HCT116 (cell line): ENCODE results near the gene RPL41. TPM values are rescaled to one million over a fixed set of nuclear protein-coding genes. Genes with fewer than 3 reads are reported as not detected.
A peak's percentile ranks its signal among the peaks of the same experiment; 100 is the strongest.

Experiments
- ATAC-seq: fragments of 200-7000 bp; cut with Tn5 transposase; 2 replicates; pipeline ENCODE4 v1.9.1; 2020; ENCODE audit warnings: mild to moderate bottlenecking, moderate library complexity
- BruUV-seq: library from RNA; stranded (reverse); fragments of 400-500 nt; replicated peaks from 2 replicates; lab custom pipeline; 2021; lab: Mats Ljungman, UMichigan
- CTCF ChIA-PET: fragments of 300-600 bp; sonication (Branson Sonifier 250); formaldehyde crosslinking; loops from one replicate; lab custom pipeline; 2021; ENCODE audit warnings: antibody characterized with exemption; lab: Charles Lee
- POLR2A ChIA-PET: fragments of 300-600, 350-600 bp; sonication (Branson Sonifier 250); formaldehyde crosslinking; loops from one replicate; lab custom pipeline; 2021; ENCODE audit warnings: antibody characterized with exemption; lab: Charles Lee
- RAD21 ChIA-PET, 2 experiments: fragments of 300-600 bp; sonication (Branson Sonifier 250); formaldehyde crosslinking; loops; one replicate each; lab custom pipeline; 2023; ENCODE audit warnings: low total read pairs in 2 of 2; ENCODE audit not compliant: uncharacterized antibody in 2 of 2, unreplicated experiment in 2 of 2, low non-redundant PET in 1 of 2; lab: Charles Lee
- DNase-seq: peaks from one replicate; pipeline ENCODE4 v3.0.0-alpha.2; 2010; ENCODE audit warnings: low read depth, low spot score
- H2AFZ ChIP-seq: fragments of 200-600 bp; shearing (Covaris generic), sonication (generic); 2 replicates; pipeline ENCODE4 v1.6.1; 2017; ENCODE audit warnings: low read depth, mixed run types, mixed read lengths, antibody characterized with exemption, low read length; ENCODE audit not compliant: poor library complexity, severe bottlenecking
- H3K27ac ChIP-seq: 2 replicates; pipeline ENCODE4 v1.5.1; 2012; ENCODE audit warnings: low read depth, low read length
- H3K27me3 ChIP-seq: fragments of 200-600 bp; sonication (generic); 2 replicates; pipeline ENCODE4 v1.6.1; 2016; ENCODE audit warnings: mixed run types, low read length, mixed read lengths; ENCODE audit not compliant: insufficient read depth
- H3K36me3 ChIP-seq, 2 experiments: fragments of 200-500 bp in 1 of 2; fragments of 200-600 bp in 1 of 2; sonication (Bioruptor generic) in 1 of 2; sonication (generic) in 1 of 2; 2 replicates each; pipeline versions ENCODE4 v1.5.1 to v1.6.1; 2014 to 2016; ENCODE audit warnings: low read length in 2 of 2, inconsistent platforms in 1 of 2, mixed read lengths in 1 of 2, mixed run types in 1 of 2; ENCODE audit not compliant: insufficient read depth in 2 of 2, control insufficient read depth in 1 of 2
- H3K4me1 ChIP-seq, 2 experiments: fragments of 200-600 bp in 1 of 2; sonication (generic) in 1 of 2; 2 replicates each; pipeline versions ENCODE4 v1.5.1 to v1.6.1; 2012 to 2017; ENCODE audit warnings: low read length in 2 of 2, inconsistent platforms in 1 of 2, mild to moderate bottlenecking in 1 of 2, mixed read lengths in 1 of 2, mixed run types in 1 of 2, moderate library complexity in 1 of 2; ENCODE audit not compliant: insufficient read depth in 2 of 2, control insufficient read depth in 1 of 2
- H3K4me2 ChIP-seq: fragments of 200-600 bp; sonication (generic); 2 replicates; pipeline ENCODE4 v1.6.1; 2017; ENCODE audit warnings: mixed run types, low read length, mixed read lengths
- H3K4me3 ChIP-seq, 2 experiments: fragments of 200-600 bp in 1 of 2; sonication (generic) in 1 of 2; replicated peaks in 1 of 2; 2 replicates each; pipeline ENCODE4 v1.5.1; 2011 to 2016; ENCODE audit warnings: low read length in 2 of 2, control low read depth in 1 of 2, low read depth in 1 of 2, mild to moderate bottlenecking in 1 of 2, mixed read lengths in 1 of 2, mixed run types in 1 of 2
- H3K79me2 ChIP-seq: fragments of 200-600 bp; sonication (generic); 2 replicates; pipeline ENCODE4 v1.6.1; 2017; ENCODE audit warnings: mild to moderate bottlenecking, mixed run types, low read length, moderate library complexity, mixed read lengths; ENCODE audit not compliant: insufficient read depth
- H3K9ac ChIP-seq: fragments of 200-600 bp; sonication (generic); 2 replicates; pipeline ENCODE4 v1.6.1; 2016; ENCODE audit warnings: low read length, mixed read lengths
- H3K9me2 ChIP-seq: fragments of 200-600 bp; sonication (generic), shearing (Covaris generic); 2 replicates; pipeline ENCODE4 v1.6.1; 2017; ENCODE audit warnings: mixed run types, mild to moderate bottlenecking, moderate library complexity; ENCODE audit not compliant: insufficient read depth
- H3K9me3 ChIP-seq, 2 experiments: fragments of 200-500 bp in 1 of 2; fragments of 200-600 bp in 1 of 2; sonication (Bioruptor generic) in 1 of 2; sonication (generic) in 1 of 2; 2 replicates each; pipeline ENCODE4 v1.6.1; 2014 to 2017; ENCODE audit warnings: low read length in 2 of 2, mixed read lengths in 2 of 2, inconsistent platforms in 1 of 2, low read depth in 1 of 2, mild to moderate bottlenecking in 1 of 2, mixed run types in 1 of 2, moderate library complexity in 1 of 2; ENCODE audit not compliant: control insufficient read depth in 1 of 2, insufficient read depth in 1 of 2
- H4K20me1 ChIP-seq: fragments of 200-600 bp; sonication (generic), shearing (Covaris generic); 2 replicates; pipeline ENCODE4 v1.6.1; 2017; ENCODE audit warnings: mixed run types, mild to moderate bottlenecking, moderate library complexity; ENCODE audit not compliant: insufficient read depth
- CBX3 ChIP-seq: IDR thresholded peaks from 2 replicates; pipeline ENCODE4 v1.6.1; 2012; ENCODE audit warnings: low read depth
- CEBPB ChIP-seq: IDR thresholded peaks from 2 replicates; pipeline ENCODE4 v1.6.1; 2012; ENCODE audit warnings: low read depth
- EGR1 ChIP-seq: IDR thresholded peaks from 2 replicates; pipeline ENCODE4 v1.6.1; 2012; ENCODE audit warnings: low read depth
- FOSL1 ChIP-seq: IDR thresholded peaks from 2 replicates; pipeline ENCODE4 v1.6.1; 2012; ENCODE audit warnings: low read depth
- MAX ChIP-seq: IDR thresholded peaks from 2 replicates; pipeline ENCODE4 v1.6.1; 2012
- RAD21 ChIP-seq: IDR thresholded peaks from 2 replicates; pipeline ENCODE4 v1.6.1; 2012; ENCODE audit warnings: low read depth, mild to moderate bottlenecking
- REST ChIP-seq: IDR thresholded peaks from 2 replicates; pipeline ENCODE4 v1.6.1; 2012; ENCODE audit warnings: low read depth
- SIN3A ChIP-seq: IDR thresholded peaks from 2 replicates; pipeline ENCODE4 v1.6.1; 2012; ENCODE audit warnings: low read depth
- YY1 ChIP-seq: IDR thresholded peaks from 2 replicates; pipeline ENCODE4 v1.6.1; 2011; ENCODE audit warnings: low read length, low read depth, moderate library complexity, mild to moderate bottlenecking; ENCODE audit not compliant: insufficient replicate concordance; ENCODE audit errors: extremely low read depth
- ZFX ChIP-seq: fragments of 450-650 bp; IDR thresholded peaks from 2 replicates; pipeline ENCODE4 v1.6.1; 2017
- ZNF274 ChIP-seq: fragments of 200-500 bp; sonication (Bioruptor generic); IDR thresholded peaks from 2 replicates; pipeline ENCODE4 v1.6.1; 2014; ENCODE audit warnings: mild to moderate bottlenecking, low read depth, low read length, inconsistent platforms
- intact Hi-C: fragments of 100-400 bp; cut with micrococcal nuclease; formaldehyde crosslinking; loops from 2 replicates; pipeline ENCODE4 v1.10.0; 2022
- total RNA-seq: library from RNA; stranded (reverse); gene quantifications from one replicate; pipeline ENCODE4 v1.2.1, GENCODE V29; 2021; ENCODE audit not compliant: unreplicated experiment
- TF ChIP-seq, protein P1 (sequence below), 3 experiments: fragments of 200-600 bp in 1 of 3; sonication (generic) in 1 of 3; IDR thresholded peaks in 2 of 3; conservative IDR thresholded peaks in 1 of 3; 2 replicates each; pipeline ENCODE4 v1.5.1; 2012 to 2017; ENCODE audit warnings: low read depth in 2 of 3, low read length in 2 of 3, antibody characterized with exemption in 1 of 3, borderline replicate concordance in 1 of 3, control low read depth in 1 of 3, mild to moderate bottlenecking in 1 of 3, mixed read lengths in 1 of 3, mixed run types in 1 of 3, moderate library complexity in 1 of 3; ENCODE audit not compliant: insufficient read depth in 1 of 3

RPL41 gene
- total RNA-seq, 1 experiment from 2014 or later: 4,327 TPM

DNA sequence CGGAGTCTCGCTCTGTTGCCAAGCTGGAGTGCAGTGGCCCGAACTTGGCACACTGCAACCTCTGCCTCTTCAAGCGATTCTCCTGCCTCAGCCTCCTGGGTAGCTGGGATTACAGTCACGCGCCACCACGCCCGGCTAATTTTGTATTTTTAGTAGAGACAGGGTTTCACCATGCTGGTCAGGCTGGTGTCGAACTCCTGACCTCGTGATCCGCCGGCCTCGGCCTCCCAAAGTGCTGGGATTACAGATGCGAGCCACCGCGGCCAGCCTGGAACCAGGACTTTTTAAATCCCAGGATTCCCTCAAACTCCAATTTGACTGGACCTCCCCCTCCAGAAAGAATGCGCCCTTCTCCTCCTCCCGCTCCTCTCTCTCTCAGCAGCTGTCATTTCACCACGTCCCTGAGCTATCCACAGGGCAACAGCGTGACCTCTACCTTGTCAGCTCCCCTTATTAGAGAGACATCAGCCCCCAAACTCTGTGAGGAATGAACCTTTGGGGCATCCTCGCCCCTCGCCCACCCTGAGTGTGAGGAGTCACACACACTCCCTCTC is 13.6 kb downstream of the RPL41 start:
- DNase-seq (no peak), ATAC-seq (no peak)
- Histone ChIP-seq H3K9ac (0 out of 2 replicates have a peak overlapping the region, but pooled peaks have one; percentile 12), H3K27ac (peak overlapping the region; percentile 76), H3K4me2 (peak overlapping the region; percentile 89), H3K27me3 (no peaks in the 10 kb centered on the region), H3K79me2 (peaks cover 29% of the 10 kb centered on the region), H3K9me3 (no peaks in the 10 kb centered on the region), H3K9me2 (no peaks in the 10 kb centered on the region), H3K4me1 (peaks cover 16 to 33% of the 10 kb centered on the region in 2 experiments), H3K4me3 (peak overlapping the region; percentile 90 to 91; a peak in 3 of 4 replicates), H4K20me1 (no peaks in the 10 kb centered on the region), H2AFZ (no peak overlapping the region), H3K36me3 (peaks cover 29 to 41% of the 10 kb centered on the region in 2 experiments)
- POLR2A ChIA-PET: no interaction called here
- RAD21 ChIA-PET: no interaction called here
- BruUV-seq: no TSS peak
- intact Hi-C loops: loop anchor here (2.0 kb wide), 1 partner anchor 23 kb away; the partner anchor contains the start of gene MYL6B
- CTCF ChIA-PET: no interaction called here
- TF ChIP-seq YY1: no peak
- TF ChIP-seq EGR1: no peak
- TF ChIP-seq RAD21: no peak
- no peak for TF ChIP-seq ZFX

- ChIA-PET RAD21 (no interaction called here), CTCF (no interaction called here), POLR2A (no interaction called here)
- TF ChIP-seq CEBPB (no peak), FOSL1 (no peak), EGR1 (no peak), ZFX (no peak), RAD21 (no peak), MAX (no peak), YY1 (no peak), CBX3 (no peak), SIN3A (no peak), REST (no peak), ZNF274 (no peak)
- TF ChIP-seq, protein P1, sequence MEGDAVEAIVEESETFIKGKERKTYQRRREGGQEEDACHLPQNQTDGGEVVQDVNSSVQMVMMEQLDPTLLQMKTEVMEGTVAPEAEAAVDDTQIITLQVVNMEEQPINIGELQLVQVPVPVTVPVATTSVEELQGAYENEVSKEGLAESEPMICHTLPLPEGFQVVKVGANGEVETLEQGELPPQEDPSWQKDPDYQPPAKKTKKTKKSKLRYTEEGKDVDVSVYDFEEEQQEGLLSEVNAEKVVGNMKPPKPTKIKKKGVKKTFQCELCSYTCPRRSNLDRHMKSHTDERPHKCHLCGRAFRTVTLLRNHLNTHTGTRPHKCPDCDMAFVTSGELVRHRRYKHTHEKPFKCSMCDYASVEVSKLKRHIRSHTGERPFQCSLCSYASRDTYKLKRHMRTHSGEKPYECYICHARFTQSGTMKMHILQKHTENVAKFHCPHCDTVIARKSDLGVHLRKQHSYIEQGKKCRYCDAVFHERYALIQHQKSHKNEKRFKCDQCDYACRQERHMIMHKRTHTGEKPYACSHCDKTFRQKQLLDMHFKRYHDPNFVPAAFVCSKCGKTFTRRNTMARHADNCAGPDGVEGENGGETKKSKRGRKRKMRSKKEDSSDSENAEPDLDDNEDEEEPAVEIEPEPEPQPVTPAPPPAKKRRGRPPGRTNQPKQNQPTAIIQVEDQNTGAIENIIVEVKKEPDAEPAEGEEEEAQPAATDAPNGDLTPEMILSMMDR (IDR thresholded peaks at IDR 0.05 in 2 of 3, conservative IDR thresholded peaks at IDR 0.05 in 1 of 3; ENCODE audit: borderline replicate concordance in 1 of 3, insufficient read depth in 1 of 3, low read depth in 2 of 3, low read length in 2 of 3): no peak
- Histone ChIP-seq H4K20me1 (no peaks in the 10 kb centered on the region), H3K9me3 (no peaks in the 10 kb centered on the region), H2AFZ (no peak overlapping the region), H3K4me1 (peaks cover 16 to 27% of the 10 kb centered on the region in 2 experiments), H3K4me3 (no peak overlapping the region), H3K9ac (no peak overlapping the region), H3K9me2 (no peaks in the 10 kb centered on the region), H3K27me3 (no peaks in the 10 kb centered on the region), H3K79me2 (peaks cover 29% of the 10 kb centered on the region), H3K36me3 (peaks cover 29 to 45% of the 10 kb centered on the region in 2 experiments), H3K4me2 (no peak overlapping the region), H3K27ac (no peak overlapping the region)
- ATAC-seq: no peak
- intact Hi-C loops: no loop called here
- no TSS peak for BruUV-seq
- DNase-seq: no peak
These were observed 14.4 kb downstream of the RPL41 start for GRCh38 chr12:56130876-56131275.
